GM23248 (cell line): ENCODE results near the gene SUPT7L. TPM values are rescaled to one million over a fixed set of nuclear protein-coding genes. Genes with fewer than 3 reads are reported as not detected.
A peak's percentile ranks its signal among the peaks of the same experiment; 100 is the strongest.

Experiments used
- DNase-seq: peaks from one replicate; pipeline ENCODE4 v3.0.0-alpha.2; 2015
- H2AFZ ChIP-seq: fragments of 200-600 bp; sonication (generic); 2 replicates; pipeline ENCODE4 v1.6.1; 2016; ENCODE audit warnings: antibody characterized with exemption
- H3F3A ChIP-seq: fragments of 200-600 bp; sonication (generic); 2 replicates; pipeline ENCODE4 v1.6.1; 2016; ENCODE audit warnings: mild to moderate bottlenecking, antibody characterized with exemption, mixed run types; ENCODE audit not compliant: insufficient read depth
- H3K27ac ChIP-seq: fragments of 200-600 bp; sonication (generic); 2 replicates; pipeline ENCODE4 v1.5.1; 2016; ENCODE audit warnings: mild to moderate bottlenecking
- H3K27me3 ChIP-seq: fragments of 200-600 bp; sonication (generic); replicated peaks from 2 replicates; pipeline ENCODE4 v1.6.1; 2016; ENCODE audit warnings: mild to moderate bottlenecking; ENCODE audit not compliant: insufficient read depth
- H3K36me3 ChIP-seq: fragments of 200-600 bp; sonication (generic); 2 replicates; pipeline ENCODE4 v1.6.1; 2016; ENCODE audit warnings: low read depth, mild to moderate bottlenecking
- H3K4me1 ChIP-seq: fragments of 200-600 bp; sonication (generic); 2 replicates; pipeline ENCODE4 v1.6.1; 2016; ENCODE audit warnings: mild to moderate bottlenecking; ENCODE audit not compliant: insufficient read depth
- H3K4me2 ChIP-seq: fragments of 200-600 bp; sonication (generic); one replicate; pipeline ENCODE4 v1.6.1; 2016; ENCODE audit warnings: mild to moderate bottlenecking; ENCODE audit not compliant: unreplicated experiment
- H3K4me3 ChIP-seq: fragments of 200-600 bp; sonication (generic); 2 replicates; pipeline ENCODE4 v1.5.1; 2016; ENCODE audit warnings: mild to moderate bottlenecking
- H3K79me2 ChIP-seq: fragments of 200-600 bp; sonication (generic); 2 replicates; pipeline ENCODE4 v1.6.1; 2016; ENCODE audit warnings: mild to moderate bottlenecking; ENCODE audit not compliant: insufficient read depth
- H3K9ac ChIP-seq: fragments of 200-600 bp; sonication (generic); 2 replicates; pipeline ENCODE4 v1.6.1; 2016; ENCODE audit warnings: mild to moderate bottlenecking
- H3K9me2 ChIP-seq: fragments of 200-600 bp; sonication (generic); 2 replicates; pipeline ENCODE4 v1.6.1; 2016; ENCODE audit warnings: mixed run types, mild to moderate bottlenecking, moderate library complexity; ENCODE audit not compliant: insufficient read depth
- H3K9me3 ChIP-seq: fragments of 200-600 bp; sonication (generic); one replicate; pipeline ENCODE4 v1.6.1; 2017; ENCODE audit warnings: low read depth
- H4K20me1 ChIP-seq: fragments of 200-600 bp; sonication (generic); 2 replicates; pipeline ENCODE4 v1.6.0; 2016; ENCODE audit not compliant: insufficient read depth
- EZH2 ChIP-seq: fragments of 200-600 bp; sonication (generic); IDR thresholded peaks from 2 replicates; pipeline ENCODE4 v1.6.1; 2018; ENCODE audit warnings: antibody characterized with exemption, mild to moderate bottlenecking; ENCODE audit not compliant: insufficient read depth, poor library complexity, severe bottlenecking
- EZH2phosphoT487 ChIP-seq: fragments of 200-600 bp; sonication (generic); IDR thresholded peaks from 2 replicates; pipeline ENCODE4 v1.6.1; 2018; ENCODE audit warnings: antibody characterized with exemption, moderate library complexity, mild to moderate bottlenecking, low read depth; ENCODE audit not compliant: insufficient read depth
- WGBS, 2 experiments: methylation state at CpG; one replicate each; pipeline ENCODE4 v1.1.6; 2015 to 2017; ENCODE audit warnings: low lambda C conversion rate in 2 of 2, low coverage in 1 of 2; ENCODE audit errors: missing lambda C conversion rate in 2 of 2; 5-methylcytosine and 5-hydroxymethylcytosine counted together
- in situ Hi-C: fragments of 300-500 bp; cut with MboI; formaldehyde crosslinking; loops from 2 replicates; pipeline ENCODE4 v1.15.0; 2020
- polyA plus RNA-seq: library from polyadenylated mRNA; unstranded; fragments of >200 nt; fragmentation: Nextera tagmentation; extraction: Ambion mirVana; gene quantifications from 2 replicates; pipeline ENCODE4 v1.2.1, GENCODE V29; 2016
- total RNA-seq: library from RNA; depleted of rRNA; stranded (reverse); fragments of >200 nt; shearing (Covaris generic); gene quantifications from 2 replicates; pipeline ENCODE4 v1.2.3, GENCODE V29; 2014

SUPT7L gene
- total and polyA plus RNA-seq, 2 experiments from 2014 or later, result 23.3 to 24.6 TPM

DNA sequence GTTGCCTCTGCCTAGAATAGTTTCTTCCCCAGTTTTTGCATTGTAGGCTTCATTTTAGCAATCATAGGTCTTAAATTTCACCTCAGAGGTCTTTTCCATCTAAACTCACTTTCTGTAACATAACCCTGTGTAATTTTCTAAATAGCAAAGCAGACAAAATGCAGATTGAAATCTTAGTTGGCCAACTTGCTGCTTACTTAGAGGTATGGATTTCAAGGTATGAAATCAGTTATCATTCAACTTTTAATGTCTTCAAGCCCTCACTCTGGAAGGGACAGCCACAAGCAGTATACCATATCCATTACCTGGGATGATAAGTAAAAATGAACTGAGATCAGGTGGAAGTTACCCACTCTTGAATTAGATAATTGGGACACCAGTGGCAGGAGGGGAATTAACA, 38.5 kb downstream of the SUPT7L start:
- Histone ChIP-seq H3K27ac (no peak overlapping the region), H3K36me3 (peaks cover 3% of the 10 kb centered on the region; the same call in 1 of the 2 replicates), H3K4me3 (no peak overlapping the region), H3K4me2 (no peak overlapping the region), H3K9me3 (no peaks in the 10 kb centered on the region), H3K9ac (no peak overlapping the region), H3F3A (peaks cover 45% of the 10 kb centered on the region), H3K9me2 (no peaks in the 10 kb centered on the region), H4K20me1 (no peaks in the 10 kb centered on the region), H2AFZ (no peak overlapping the region), H3K27me3 (no peaks in the 10 kb centered on the region), H3K4me1 (peaks cover 36% of the 10 kb centered on the region), H3K79me2 (peaks cover 10% of the 10 kb centered on the region)
- in situ Hi-C loops, result no loop called here
- no peak for DNase-seq
- TF ChIP-seq EZH2 (no peak), EZH2phosphoT487 (no peak)

DNA sequence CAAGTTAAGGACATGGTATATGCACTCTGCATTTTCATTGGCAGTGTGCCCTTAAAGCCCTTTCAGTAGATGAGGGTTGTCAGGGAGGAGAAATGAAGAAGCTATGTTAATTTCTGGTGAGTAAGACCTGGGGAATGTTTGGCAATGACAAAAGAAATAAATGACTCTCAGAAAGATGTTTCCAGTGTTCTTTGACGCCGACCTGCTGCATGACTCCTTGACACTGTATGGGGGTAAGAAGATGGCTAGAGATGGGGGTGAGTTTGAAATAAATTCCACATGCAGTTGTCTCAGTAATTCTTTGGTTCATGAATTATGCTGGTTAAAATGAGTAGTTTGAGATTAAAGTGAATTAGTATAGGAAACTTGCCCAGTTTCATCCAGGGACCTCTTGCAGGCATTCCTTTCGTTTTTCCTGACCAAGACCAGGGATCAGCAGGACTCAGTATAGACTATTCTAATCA, 40.5 kb downstream of the SUPT7L start:
- Histone ChIP-seq H3K9ac (no peak overlapping the region), H3K27ac (peak overlapping the region; percentile 39), H3K4me1 (peaks cover 33% of the 10 kb centered on the region), H2AFZ (no peak overlapping the region), H3K27me3 (no peaks in the 10 kb centered on the region), H3K36me3 (peaks cover 10% of the 10 kb centered on the region), H3K4me2 (peak overlapping the region; percentile 49), H3K9me2 (no peaks in the 10 kb centered on the region), H3F3A (peaks cover 45% of the 10 kb centered on the region), H3K79me2 (no peaks in the 10 kb centered on the region), H3K4me3 (no peak overlapping the region), H4K20me1 (no peaks in the 10 kb centered on the region), H3K9me3 (no peaks in the 10 kb centered on the region)
- in situ Hi-C loops, result no loop called here
- TF ChIP-seq EZH2phosphoT487 (no peak), EZH2 (no peak)
- WGBS, 2 experiments, result 10 to 12% methylated on average over 3 of the region's 3 CpGs
- DNase-seq, result peak; percentile 83

DNA sequence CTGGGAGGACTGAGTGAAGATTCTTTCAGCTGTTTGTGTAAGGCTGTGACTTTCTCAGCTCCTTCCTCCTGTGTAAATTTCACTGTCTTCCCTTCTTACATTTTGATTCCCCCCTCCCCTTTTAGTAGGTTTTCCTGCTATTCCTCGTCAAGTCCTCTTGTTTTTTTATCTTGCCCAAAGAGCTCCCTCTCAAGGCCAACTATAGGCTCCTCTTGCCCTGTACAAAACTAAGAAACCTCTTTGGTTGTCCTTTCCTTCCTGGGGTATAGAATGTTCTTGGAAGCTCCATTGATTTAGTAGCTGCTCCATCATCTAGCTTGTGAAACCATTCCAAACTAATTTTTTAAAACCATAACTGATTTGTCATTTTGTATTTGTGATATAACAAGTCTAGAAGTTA, 41.9 kb downstream of the SUPT7L start:
- no peak for DNase-seq
- Histone ChIP-seq H3K4me2 (no peak overlapping the region), H3K79me2 (no peaks in the 10 kb centered on the region), H3K36me3 (peaks cover 24% of the 10 kb centered on the region), H4K20me1 (no peaks in the 10 kb centered on the region), H3K27ac (no peak overlapping the region), H3K9ac (no peak overlapping the region), H3K4me1 (peaks cover 21% of the 10 kb centered on the region), H3K9me3 (no peaks in the 10 kb centered on the region), H3F3A (peaks cover 32% of the 10 kb centered on the region), H3K27me3 (no peaks in the 10 kb centered on the region), H3K9me2 (no peaks in the 10 kb centered on the region), H3K4me3 (no peak overlapping the region), H2AFZ (no peak overlapping the region)
- in situ Hi-C loops, result no loop called here
- 91 to 100% methylated on average over 1 of the region's 1 CpG for WGBS, 2 experiments
- no peak for TF ChIP-seq EZH2phosphoT487
- TF ChIP-seq EZH2, result no peak

DNA sequence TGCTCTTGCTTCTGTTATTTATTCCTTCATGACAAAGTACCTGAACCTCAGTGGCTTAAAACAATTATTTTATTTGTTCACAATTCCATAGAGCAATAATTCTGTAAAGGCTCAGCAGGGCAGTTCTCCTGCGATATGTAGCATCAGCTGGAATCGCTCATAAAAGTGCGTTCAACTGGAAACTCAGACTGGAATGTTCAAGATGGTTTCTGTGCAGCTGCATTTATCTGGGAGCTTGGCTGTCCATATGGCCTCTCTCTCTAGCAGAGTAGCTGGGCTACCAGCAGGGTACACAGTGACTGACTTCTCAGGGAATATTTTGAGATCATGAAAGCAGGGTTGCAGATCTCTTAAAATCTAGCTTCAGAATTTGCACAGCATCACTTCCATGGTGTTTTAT, 48.1 kb downstream of the SUPT7L start:
- Histone ChIP-seq H3K27me3 (no peaks in the 10 kb centered on the region), H3K4me1 (no peaks in the 10 kb centered on the region), H3K9me3 (no peaks in the 10 kb centered on the region), H4K20me1 (no peaks in the 10 kb centered on the region), H3K4me3 (no peak overlapping the region), H3K36me3 (peaks cover 40% of the 10 kb centered on the region), H3F3A (no peaks in the 10 kb centered on the region), H3K79me2 (peaks cover 11% of the 10 kb centered on the region; the same call in 1 of the 2 replicates), H2AFZ (no peak overlapping the region), H3K9me2 (no peaks in the 10 kb centered on the region), H3K27ac (no peak overlapping the region), H3K4me2 (no peak overlapping the region), H3K9ac (no peak overlapping the region)
- WGBS, 2 experiments, result 96 to 99% methylated on average over 3 of the region's 3 CpGs
- TF ChIP-seq EZH2 (no peak), EZH2phosphoT487 (no peak)
- no peak for DNase-seq
- in situ Hi-C loops, result no loop called here

DNA sequence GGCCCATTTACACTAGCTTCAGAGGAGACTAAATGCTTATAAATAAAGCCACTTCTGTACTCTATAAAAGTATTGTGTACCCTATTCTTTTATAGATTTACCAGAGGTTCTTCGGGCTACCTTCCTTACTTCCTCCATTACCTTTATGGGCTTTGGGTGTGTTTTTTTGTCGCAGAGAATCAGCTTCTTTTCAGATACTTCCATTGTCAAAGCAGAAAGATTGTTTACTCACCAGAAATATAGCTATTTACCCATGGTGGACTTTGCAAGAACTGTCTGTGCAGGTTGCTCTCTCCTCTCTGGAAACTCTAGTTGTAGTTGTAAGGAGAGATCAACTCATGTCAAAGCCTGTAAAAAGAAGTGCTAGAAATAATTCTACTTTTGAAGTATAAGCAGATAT, 49.4 kb downstream of the SUPT7L start:
- Histone ChIP-seq H3K27me3 (no peaks in the 10 kb centered on the region), H3K36me3 (peaks cover 40% of the 10 kb centered on the region)
- 98 to 99% methylated on average over 2 of the region's 2 CpGs for WGBS, 2 experiments

More for the DNA sequence above, 49.4 kb downstream of the SUPT7L start:
- Histone ChIP-seq H3K79me2 (peaks cover 15% of the 10 kb centered on the region; the same call in 1 of the 2 replicates), H3K4me3 (no peak overlapping the region), H4K20me1 (no peaks in the 10 kb centered on the region), H3K9me3 (no peaks in the 10 kb centered on the region), H2AFZ (no peak overlapping the region), H3F3A (no peaks in the 10 kb centered on the region), H3K4me1 (no peaks in the 10 kb centered on the region), H3K9ac (no peak overlapping the region), H3K4me2 (no peak overlapping the region), H3K27ac (no peak overlapping the region), H3K9me2 (no peaks in the 10 kb centered on the region)
- in situ Hi-C loops, result no loop called here
- TF ChIP-seq EZH2phosphoT487 (no peak), EZH2 (no peak)
- DNase-seq, result no peak
